Ishikawa (cell line): ENCODE results near the gene CADM2.

Experiments
- CEBPB ChIP-seq: IDR thresholded peaks from 2 replicates; pipeline ENCODE4 v1.6.1; 2012
- CREB1 ChIP-seq: IDR thresholded peaks from 2 replicates; pipeline ENCODE4 v1.6.1; 2012; ENCODE audit warnings: low read depth
- EGR1 ChIP-seq: IDR thresholded peaks from 2 replicates; pipeline ENCODE4 v1.6.1; 2012
- EP300 ChIP-seq: IDR thresholded peaks from 2 replicates; pipeline ENCODE4 v1.6.1; 2012; ENCODE audit warnings: borderline replicate concordance
- FOXM1 ChIP-seq: IDR thresholded peaks from 2 replicates; pipeline ENCODE4 v1.6.1; 2012; ENCODE audit warnings: low read depth, borderline replicate concordance
- NFIC ChIP-seq: IDR thresholded peaks from 2 replicates; pipeline ENCODE4 v1.6.1; 2012
- RAD21 ChIP-seq: IDR thresholded peaks from 2 replicates; pipeline ENCODE4 v1.6.1; 2012; ENCODE audit warnings: low read depth
- TAF1 ChIP-seq: IDR thresholded peaks from 2 replicates; pipeline ENCODE4 v1.6.1; 2012; ENCODE audit warnings: low read depth, mild to moderate bottlenecking
- TCF12 ChIP-seq: IDR thresholded peaks from 2 replicates; pipeline ENCODE4 v1.6.1; 2012; ENCODE audit warnings: low read depth
- TEAD4 ChIP-seq: IDR thresholded peaks from 2 replicates; pipeline ENCODE4 v1.6.1; 2012
- YY1 ChIP-seq: IDR thresholded peaks from 2 replicates; pipeline ENCODE4 v1.6.1; 2012; ENCODE audit warnings: low read depth
- ZBTB7A ChIP-seq: IDR thresholded peaks from 2 replicates; pipeline ENCODE4 v1.6.1; 2012; ENCODE audit warnings: low read depth
- TF ChIP-seq, protein P1 (sequence below): IDR thresholded peaks from 2 replicates; pipeline ENCODE4 v1.6.1; 2012
- TF ChIP-seq, protein P2 (sequence below): IDR thresholded peaks from 2 replicates; pipeline ENCODE4 v1.6.1; 2012; ENCODE audit warnings: low read depth, mild to moderate bottlenecking
- TF ChIP-seq, protein P3 (sequence below): IDR thresholded peaks from 2 replicates; pipeline ENCODE4 v1.6.1; 2012

Gene CADM2

DNA sequence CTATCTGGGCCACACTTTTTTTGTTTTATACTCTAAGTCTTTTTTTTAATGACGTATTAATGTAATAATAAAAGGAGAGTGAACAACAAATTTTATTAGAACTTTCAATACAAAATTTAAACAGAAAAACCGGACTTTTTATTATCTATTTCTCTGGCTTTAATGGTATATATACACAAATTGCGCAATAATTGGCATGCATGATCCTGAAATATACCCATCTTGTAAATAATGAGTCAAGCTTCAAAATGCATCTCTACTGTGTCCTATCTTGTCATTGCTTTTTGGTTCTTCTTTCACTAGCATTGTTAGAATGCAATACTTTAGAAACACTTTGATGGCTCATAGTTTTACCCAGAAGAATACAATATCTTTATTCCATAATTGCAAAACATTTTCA is 963.6 kb downstream of the CADM2 start:
- TF ChIP-seq FOXM1 (no peak), NFIC (no peak), EGR1 (no peak), ZBTB7A (no peak), TEAD4 (no peak), TCF12 (no peak), CEBPB (peak; percentile 87)

- no peak for TF ChIP-seq CEBPB
- no peak for TF ChIP-seq TAF1
- TF ChIP-seq, protein P1, sequence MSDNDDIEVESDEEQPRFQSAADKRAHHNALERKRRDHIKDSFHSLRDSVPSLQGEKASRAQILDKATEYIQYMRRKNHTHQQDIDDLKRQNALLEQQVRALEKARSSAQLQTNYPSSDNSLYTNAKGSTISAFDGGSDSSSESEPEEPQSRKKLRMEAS: no peak
- no peak for TF ChIP-seq RAD21
- TF ChIP-seq EGR1: no peak
- TF ChIP-seq TCF12: no peak
- no peak for TF ChIP-seq TEAD4
- TF ChIP-seq, protein P2, sequence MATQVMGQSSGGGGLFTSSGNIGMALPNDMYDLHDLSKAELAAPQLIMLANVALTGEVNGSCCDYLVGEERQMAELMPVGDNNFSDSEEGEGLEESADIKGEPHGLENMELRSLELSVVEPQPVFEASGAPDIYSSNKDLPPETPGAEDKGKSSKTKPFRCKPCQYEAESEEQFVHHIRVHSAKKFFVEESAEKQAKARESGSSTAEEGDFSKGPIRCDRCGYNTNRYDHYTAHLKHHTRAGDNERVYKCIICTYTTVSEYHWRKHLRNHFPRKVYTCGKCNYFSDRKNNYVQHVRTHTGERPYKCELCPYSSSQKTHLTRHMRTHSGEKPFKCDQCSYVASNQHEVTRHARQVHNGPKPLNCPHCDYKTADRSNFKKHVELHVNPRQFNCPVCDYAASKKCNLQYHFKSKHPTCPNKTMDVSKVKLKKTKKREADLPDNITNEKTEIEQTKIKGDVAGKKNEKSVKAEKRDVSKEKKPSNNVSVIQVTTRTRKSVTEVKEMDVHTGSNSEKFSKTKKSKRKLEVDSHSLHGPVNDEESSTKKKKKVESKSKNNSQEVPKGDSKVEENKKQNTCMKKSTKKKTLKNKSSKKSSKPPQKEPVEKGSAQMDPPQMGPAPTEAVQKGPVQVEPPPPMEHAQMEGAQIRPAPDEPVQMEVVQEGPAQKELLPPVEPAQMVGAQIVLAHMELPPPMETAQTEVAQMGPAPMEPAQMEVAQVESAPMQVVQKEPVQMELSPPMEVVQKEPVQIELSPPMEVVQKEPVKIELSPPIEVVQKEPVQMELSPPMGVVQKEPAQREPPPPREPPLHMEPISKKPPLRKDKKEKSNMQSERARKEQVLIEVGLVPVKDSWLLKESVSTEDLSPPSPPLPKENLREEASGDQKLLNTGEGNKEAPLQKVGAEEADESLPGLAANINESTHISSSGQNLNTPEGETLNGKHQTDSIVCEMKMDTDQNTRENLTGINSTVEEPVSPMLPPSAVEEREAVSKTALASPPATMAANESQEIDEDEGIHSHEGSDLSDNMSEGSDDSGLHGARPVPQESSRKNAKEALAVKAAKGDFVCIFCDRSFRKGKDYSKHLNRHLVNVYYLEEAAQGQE: no peak
Measured at GRCh38 chr3:85930718-85931117, 971.9 kb downstream of the CADM2 start.

DNA sequence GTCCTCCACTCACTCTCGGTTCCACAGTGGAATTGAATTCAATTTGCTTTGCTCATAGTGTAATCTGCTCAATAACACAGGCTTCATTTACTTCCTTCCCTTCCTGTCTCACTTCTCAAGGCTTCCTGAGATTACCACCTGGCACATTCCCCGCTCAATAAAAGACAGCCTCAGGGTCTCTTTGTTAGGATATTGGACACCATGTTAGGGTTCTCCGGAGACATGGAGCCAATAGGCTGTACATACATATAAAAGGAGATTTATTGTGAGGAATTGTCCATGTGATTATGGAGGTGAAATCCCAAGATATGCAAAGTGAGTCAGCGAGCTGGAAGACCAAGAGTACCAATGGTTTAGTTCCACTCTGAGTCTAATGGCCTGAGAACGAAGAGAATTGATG is 974.5 kb downstream of the CADM2 start:
- no peak for TF ChIP-seq TEAD4
- TF ChIP-seq EP300: no peak
- no peak for TF ChIP-seq TCF12
- TF ChIP-seq FOXM1: no peak
- TF ChIP-seq, protein P2: no peak
- TF ChIP-seq CREB1: no peak
- no peak for TF ChIP-seq TAF1
- TF ChIP-seq, protein P3, sequence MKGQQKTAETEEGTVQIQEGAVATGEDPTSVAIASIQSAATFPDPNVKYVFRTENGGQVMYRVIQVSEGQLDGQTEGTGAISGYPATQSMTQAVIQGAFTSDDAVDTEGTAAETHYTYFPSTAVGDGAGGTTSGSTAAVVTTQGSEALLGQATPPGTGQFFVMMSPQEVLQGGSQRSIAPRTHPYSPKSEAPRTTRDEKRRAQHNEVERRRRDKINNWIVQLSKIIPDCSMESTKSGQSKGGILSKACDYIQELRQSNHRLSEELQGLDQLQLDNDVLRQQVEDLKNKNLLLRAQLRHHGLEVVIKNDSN: no peak
- no peak for TF ChIP-seq NFIC
- TF ChIP-seq, protein P1: no peak
- TF ChIP-seq EGR1: no peak
- TF ChIP-seq ZBTB7A: no peak
- no peak for TF ChIP-seq YY1
- no peak for TF ChIP-seq RAD21
- TF ChIP-seq CEBPB: no peak

DNA sequence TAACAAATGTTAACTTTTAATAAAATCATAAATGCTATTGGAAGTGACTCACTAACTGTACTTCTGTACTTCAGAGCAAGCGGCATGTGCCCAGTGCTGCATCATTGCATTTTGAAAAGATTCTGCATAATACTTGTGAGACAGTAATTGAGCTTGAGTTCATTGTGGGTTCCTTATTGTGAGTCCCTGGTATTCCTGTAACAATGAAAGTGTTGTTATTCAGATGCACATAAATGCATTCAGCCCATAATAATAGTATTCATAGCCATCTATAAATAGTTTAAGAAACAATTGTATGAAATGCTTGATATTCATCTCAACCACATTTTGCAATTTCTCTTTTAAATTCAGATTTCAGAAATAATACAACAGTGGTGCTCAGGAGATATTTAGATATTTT is 976.4 kb downstream of the CADM2 start:
- TF ChIP-seq EGR1 (no peak), FOXM1 (no peak), EP300 (no peak), TCF12 (no peak), ZBTB7A (no peak), RAD21 (no peak)
- TF ChIP-seq, protein P3: no peak

DNA sequence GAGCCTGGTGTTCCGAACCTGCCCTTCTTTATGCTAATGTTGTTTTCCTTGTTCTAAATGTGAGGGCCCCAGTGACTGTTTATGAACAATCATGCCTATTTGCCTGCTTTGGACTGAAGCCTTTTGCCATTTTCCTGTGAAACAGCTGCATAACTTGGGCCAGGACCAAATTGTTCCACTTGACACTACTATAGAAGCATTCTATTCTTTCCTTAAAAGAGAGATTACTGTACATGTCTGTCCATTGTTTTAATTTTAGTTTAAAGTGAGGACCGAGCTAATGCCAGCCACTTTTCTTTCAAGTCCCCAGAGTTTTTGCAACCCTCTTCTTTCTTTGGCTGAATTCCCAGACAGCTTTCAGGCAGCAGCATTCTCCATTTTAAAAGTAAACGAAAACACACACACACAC is 980.3 kb downstream of the CADM2 start:
- TF ChIP-seq ZBTB7A: no peak
- TF ChIP-seq CEBPB: no peak
- TF ChIP-seq YY1: no peak
- TF ChIP-seq, protein P3: no peak

GRCh38 chr3:85950435-85950834 is 991.6 kb downstream of the CADM2 start:
- TF ChIP-seq FOXM1: no peak
- TF ChIP-seq, protein P3: no peak
- no peak for TF ChIP-seq TCF12
- no peak for TF ChIP-seq EP300
- TF ChIP-seq, protein P2: no peak
- TF ChIP-seq NFIC: no peak
- no peak for TF ChIP-seq TAF1
- TF ChIP-seq YY1: no peak
- no peak for TF ChIP-seq RAD21
- TF ChIP-seq EGR1: no peak
- TF ChIP-seq TEAD4: no peak
- TF ChIP-seq, protein P1: no peak
- TF ChIP-seq CREB1: no peak
- TF ChIP-seq CEBPB: no peak
- no peak for TF ChIP-seq ZBTB7A
